CD8-positive, alpha-beta memory T cell (primary cell): ENCODE data around the gene AZIN2. TPM values are rescaled to one million over a fixed set of nuclear protein-coding genes. Genes with fewer than 3 reads are reported as not detected.
"Not testable (repeated sequence)": the region's sequence is repeated elsewhere in the genome, so short reads cannot be mapped to it uniquely, and the experiment has no call there.

Source experiments
- CTCF ChIA-PET: fragments of 350-600 bp; sonication (Branson Sonifier 250); formaldehyde crosslinking; loops from one replicate; lab custom pipeline; 2021; ENCODE audit warnings: antibody characterized with exemption; lab: Charles Lee
- POLR2A ChIA-PET: fragments of 350-600 bp; sonication (Branson Sonifier 250); formaldehyde crosslinking; loops from one replicate; lab custom pipeline; 2021; ENCODE audit warnings: antibody characterized with exemption; lab: Charles Lee
- DNase-seq, 5 donors: peaks; one replicate each; pipeline versions ENCODE4 v3.0.0 to v3.0.0-alpha.2; 2020 to 2022; ENCODE audit warnings: mixed read lengths in 1 of 5
- H3K27ac ChIP-seq: one replicate; pipeline ENCODE4 v1.7.0; 2013; ENCODE audit warnings: low read depth, mild to moderate bottlenecking, low read length, moderate library complexity
- H3K27me3 ChIP-seq: 2 replicates; pipeline ENCODE4 v1.7.0; 2013; ENCODE audit warnings: low read length, mild to moderate bottlenecking; ENCODE audit not compliant: insufficient read depth, poor library complexity, severe bottlenecking
- H3K36me3 ChIP-seq: 2 replicates; pipeline ENCODE4 v1.7.0; 2013; ENCODE audit warnings: mild to moderate bottlenecking, low read length, moderate library complexity; ENCODE audit not compliant: insufficient read depth
- H3K4me1 ChIP-seq: 2 replicates; pipeline ENCODE4 v1.7.0; 2013; ENCODE audit warnings: mild to moderate bottlenecking, low read length, moderate library complexity; ENCODE audit not compliant: insufficient read depth
- H3K4me3 ChIP-seq: 2 replicates; pipeline ENCODE4 v1.7.0; 2013; ENCODE audit warnings: mild to moderate bottlenecking, low read length
- H3K9me3 ChIP-seq: 2 replicates; pipeline ENCODE4 v1.7.0; 2013; ENCODE audit warnings: mild to moderate bottlenecking, low read length
- H3K27ac Mint-ChIP-seq, 8 donors: one replicate each; pipeline ENCODE4 v1.8.0; 2020 to 2021; ENCODE audit warnings: mixed read lengths in 8 of 8, mild to moderate bottlenecking in 6 of 8, inconsistent platforms in 3 of 8, moderate library complexity in 3 of 8
- H3K27me3 Mint-ChIP-seq, 2 donors: one replicate each; pipeline ENCODE4 v1.8.0; 2020 to 2021; ENCODE audit warnings: mixed read lengths in 2 of 2, mild to moderate bottlenecking in 1 of 2, moderate library complexity in 1 of 2
- H3K36me3 Mint-ChIP-seq, 3 donors: one replicate each; pipeline ENCODE4 v1.8.0; 2020 to 2021; ENCODE audit warnings: mixed read lengths in 3 of 3, inconsistent platforms in 1 of 3, mild to moderate bottlenecking in 1 of 3
- H3K4me1 Mint-ChIP-seq, 3 donors: one replicate each; pipeline ENCODE4 v1.8.0; 2020 to 2021; ENCODE audit warnings: mixed read lengths in 3 of 3, inconsistent platforms in 1 of 3, mild to moderate bottlenecking in 1 of 3
- H3K4me3 Mint-ChIP-seq, 7 donors: one replicate each; pipeline ENCODE4 v1.8.0; 2020 to 2021; ENCODE audit warnings: mixed read lengths in 7 of 7, mild to moderate bottlenecking in 6 of 7, moderate library complexity in 4 of 7, inconsistent platforms in 2 of 7
- H3K9me3 Mint-ChIP-seq, 5 donors: one replicate each; pipeline ENCODE4 v1.8.0; 2020 to 2022; ENCODE audit warnings: mixed read lengths in 5 of 5, mild to moderate bottlenecking in 3 of 5, moderate library complexity in 2 of 5, inconsistent platforms in 1 of 5
- polyA plus RNA-seq: library from polyadenylated mRNA; unstranded; fragments of 300-500 nt; fragmentation: Illumina TruSeq; gene quantifications from one replicate; pipeline ENCODE4 v1.2.3, GENCODE V29; 2021
- total RNA-seq, 2 experiments: library from RNA; stranded (reverse); gene quantifications; one replicate each; pipeline ENCODE4 v1.2.3, GENCODE V29; 2021

Gene AZIN2
- total and polyA plus RNA-seq, 3 experiments from 2014 or later, result 2.1 to 4.9 (median 2.5) TPM

- no peak for DNase-seq
- Mint-ChIP-seq H3K4me3 (peak overlapping the region in 1 of 7 donors; percentile 10), H3K4me1 (peaks cover 27 to 30% (median 27%) of the 10 kb centered on the region in 3 donors), H3K9me3 (peaks cover 0 to 2% (median 0%) of the 10 kb centered on the region in 5 donors), H3K27ac (no peak overlapping the region), H3K27me3 (peaks cover 0 to 2% of the 10 kb centered on the region in 2 donors), H3K36me3 (peaks cover 2 to 9% (median 3%) of the 10 kb centered on the region in 3 donors)
- no peaks in the 10 kb centered on the region for H3K36me3 ChIP-seq
- no peak overlapping the region for H3K4me3 ChIP-seq
- H3K27me3 ChIP-seq, result no peaks in the 10 kb centered on the region
- no peak overlapping the region for H3K27ac ChIP-seq
- CTCF ChIA-PET, result interaction anchor here (1.2 kb wide), 2 partner anchors 20 to 23 kb away, joined by 3 to 4 read pairs; no protein-coding TSS in a partner anchor
- peaks cover 18% of the 10 kb centered on the region for H3K4me1 ChIP-seq
- POLR2A ChIA-PET, result no interaction called here
- no peaks in the 10 kb centered on the region for H3K9me3 ChIP-seq
Measured at GRCh38 chr1:33123266-33123665, 42.3 kb downstream of the AZIN2 start.

GRCh38 chr1:33124647-33125046, 43.7 kb downstream of the AZIN2 start:
- H3K36me3 Mint-ChIP-seq, H3K27me3 Mint-ChIP-seq, H3K9me3 ChIP-seq, H3K27ac ChIP-seq, DNase-seq, POLR2A ChIA-PET, H3K36me3 ChIP-seq, H3K9me3 Mint-ChIP-seq, H3K27ac Mint-ChIP-seq, H3K27me3 ChIP-seq, H3K4me3 ChIP-seq: not testable (repeated sequence)
- H3K4me1 ChIP-seq, result peaks cover 32% of the 10 kb centered on the region
- H3K4me1 Mint-ChIP-seq, result peaks cover 40 to 44% (median 41%) of the 10 kb centered on the region in 3 donors
- CTCF ChIA-PET, result interaction anchor here (1.2 kb wide), 1 partner anchor 24 kb away, joined by 4 read pairs; no protein-coding TSS in a partner anchor
- peak overlapping the region in 1 of 7 donors; percentile 20 for H3K4me3 Mint-ChIP-seq

GRCh38 chr1:33126411-33127000, 45.6 kb downstream of the AZIN2 start:
- H3K27ac Mint-ChIP-seq, result peak overlapping the region; percentile 92 to 98 (median 96)
- ChIA-PET POLR2A (interaction anchor here (0.8 to 2.9 kb wide), 11 partner anchors 11 to 476 kb away, joined by 3 to 40 read pairs (median 5); partner anchors contain the start of genes AZIN2, RBBP4, RNF19B and TRIM62), CTCF (interaction anchor here (1.0 to 2.5 kb wide), 28 partner anchors 9 to 345 kb away, joined by 3 to 23 read pairs (median 5); partner anchors contain the start of genes AZIN2 and TRIM62)
- no peaks in the 10 kb centered on the region for H3K27me3 ChIP-seq
- H3K9me3 ChIP-seq, result no peaks in the 10 kb centered on the region
- peaks cover 0 to 2% (median 0%) of the 10 kb centered on the region in 5 donors for H3K9me3 Mint-ChIP-seq
- no peaks in the 10 kb centered on the region for H3K36me3 ChIP-seq
- H3K36me3 Mint-ChIP-seq, result peaks cover 2 to 10% (median 3%) of the 10 kb centered on the region in 3 donors
- peaks cover 52 to 59% (median 55%) of the 10 kb centered on the region in 3 donors for H3K4me1 Mint-ChIP-seq
- peak overlapping the region; percentile 94 for H3K4me3 ChIP-seq
- peak overlapping the region; percentile 78 for H3K27ac ChIP-seq
- peaks cover 39% of the 10 kb centered on the region for H3K4me1 ChIP-seq
- peak overlapping the region; percentile 89 to 97 (median 95) for H3K4me3 Mint-ChIP-seq
- no peak for DNase-seq
- peaks cover 0 to 2% of the 10 kb centered on the region in 2 donors for H3K27me3 Mint-ChIP-seq

- Mint-ChIP-seq H3K27ac (peak overlapping the region; percentile 92 to 98 (median 96)), H3K36me3 (peaks cover 2 to 10% (median 3%) of the 10 kb centered on the region in 3 donors), H3K27me3 (peaks cover 0 to 2% of the 10 kb centered on the region in 2 donors), H3K4me3 (peak overlapping the region; percentile 89 to 97 (median 95)), H3K4me1 (peaks cover 52 to 65% (median 61%) of the 10 kb centered on the region in 3 donors), H3K9me3 (peaks cover 0 to 2% (median 0%) of the 10 kb centered on the region in 5 donors)
- ChIA-PET CTCF (interaction anchor here (0.6 to 2.5 kb wide), 35 partner anchors 8 to 344 kb away, joined by 3 to 23 read pairs (median 5); partner anchors contain the start of genes AZIN2, RNF19B and TRIM62), POLR2A (interaction anchor here (0.6 to 2.9 kb wide), 14 partner anchors 10 to 476 kb away, joined by 3 to 40 read pairs (median 5); partner anchors contain the start of genes AZIN2, RBBP4, RNF19B and S100PBP)
- Histone ChIP-seq H3K27ac (peak overlapping the region; percentile 78), H3K27me3 (no peaks in the 10 kb centered on the region), H3K4me3 (peak overlapping the region; percentile 94), H3K36me3 (no peaks in the 10 kb centered on the region), H3K4me1 (peaks cover 39% of the 10 kb centered on the region), H3K9me3 (no peaks in the 10 kb centered on the region)
- DNase-seq, result peak; percentile 97 to 99 (median 99)
Measured at GRCh38 chr1:33127001-33127823, 46.3 kb downstream of the AZIN2 start.

GRCh38 chr1:33128781-33129180, 47.8 kb downstream of the AZIN2 start:
- H3K27ac ChIP-seq, result no peak overlapping the region
- peak overlapping the region; percentile 82 to 98 (median 92) for H3K27ac Mint-ChIP-seq
- H3K36me3 Mint-ChIP-seq, result peaks cover 3 to 17% (median 9%) of the 10 kb centered on the region in 3 donors
- CTCF ChIA-PET, result interaction anchor here (0.7 kb wide), 1 partner anchor 42 kb away, joined by 3 read pairs; no protein-coding TSS in a partner anchor
- peaks cover 39% of the 10 kb centered on the region for H3K4me1 ChIP-seq
- peaks cover 59 to 70% (median 67%) of the 10 kb centered on the region in 3 donors for H3K4me1 Mint-ChIP-seq
- POLR2A ChIA-PET, result interaction anchor here (2.9 kb wide), 1 partner anchor 53 kb away, joined by 40 read pairs; the partner anchor contains the start of gene TRIM62
- no peaks in the 10 kb centered on the region for H3K9me3 ChIP-seq
- no peak for DNase-seq
- peaks cover 0 to 2% (median 0%) of the 10 kb centered on the region in 5 donors for H3K9me3 Mint-ChIP-seq
- H3K27me3 Mint-ChIP-seq, result peaks cover 0 to 2% of the 10 kb centered on the region in 2 donors
- no peaks in the 10 kb centered on the region for H3K27me3 ChIP-seq
- H3K4me3 Mint-ChIP-seq, result peak overlapping the region; percentile 46 to 97 (median 95)
- H3K36me3 ChIP-seq, result no peaks in the 10 kb centered on the region
- H3K4me3 ChIP-seq, result peak overlapping the region; percentile 17

GRCh38 chr1:33130297-33130696, 49.3 kb downstream of the AZIN2 start:
- POLR2A ChIA-PET, result no interaction called here
- H3K4me1 ChIP-seq, result peaks cover 39% of the 10 kb centered on the region

GRCh38 chr1:33131191-33131590, 50.2 kb downstream of the AZIN2 start:
- Mint-ChIP-seq H3K27me3 (peaks cover 0 to 6% of the 10 kb centered on the region in 2 donors), H3K4me1 (peaks cover 53 to 58% (median 57%) of the 10 kb centered on the region in 3 donors), H3K9me3 (no peaks in the 10 kb centered on the region), H3K27ac (peak overlapping the region in 5 of 8 donors; percentile 2 to 51 (median 8)), H3K4me3 (no peak overlapping the region), H3K36me3 (peaks cover 0 to 16% (median 7%) of the 10 kb centered on the region in 3 donors)
- Histone ChIP-seq H3K9me3 (no peaks in the 10 kb centered on the region), H3K27me3 (no peaks in the 10 kb centered on the region), H3K27ac (no peak overlapping the region), H3K4me3 (no peak overlapping the region), H3K4me1 (peaks cover 37% of the 10 kb centered on the region), H3K36me3 (no peaks in the 10 kb centered on the region)
- POLR2A ChIA-PET, result no interaction called here
- CTCF ChIA-PET, result no interaction called here
- no peak for DNase-seq

More at GRCh38 chr1:33130297-33130696, 49.3 kb downstream of the AZIN2 start:
- Mint-ChIP-seq H3K4me3 (peak overlapping the region in 3 of 7 donors; percentile 20 to 41 (median 26)), H3K9me3 (peaks cover 0 to 1% (median 0%) of the 10 kb centered on the region in 5 donors), H3K27ac (peak overlapping the region in 7 of 8 donors; percentile 2 to 76 (median 43)), H3K36me3 (peaks cover 2 to 17% (median 9%) of the 10 kb centered on the region in 3 donors), H3K27me3 (peaks cover 0 to 3% of the 10 kb centered on the region in 2 donors), H3K4me1 (peaks cover 59 to 67% (median 66%) of the 10 kb centered on the region in 3 donors)
- no peak for DNase-seq
- CTCF ChIA-PET, result no interaction called here
- Histone ChIP-seq H3K36me3 (no peaks in the 10 kb centered on the region), H3K27me3 (no peaks in the 10 kb centered on the region), H3K27ac (no peak overlapping the region), H3K4me3 (no peak overlapping the region), H3K9me3 (no peaks in the 10 kb centered on the region)
